Measurements from ENCODE around the gene CYFIP2. TPM values are rescaled to one million over a fixed set of nuclear protein-coding genes. Genes with fewer than 3 reads are reported as not detected.

CYFIP2 gene
- total RNA-seq, 1 experiment from 2014 or later = 14.3 TPM

- Mint-ChIP-seq H3K4me3 (ENCODE audit: unreplicated experiment) (no peak overlapping the region), H3K27ac (ENCODE audit: unreplicated experiment) (no peak overlapping the region), H3K36me3 (ENCODE audit: insufficient read depth, unreplicated experiment) (no peaks in the 10 kb centered on the region), H3K4me1 (ENCODE audit: low read depth, unreplicated experiment) (no peaks in the 10 kb centered on the region), H3K27me3 (ENCODE audit: insufficient read depth, unreplicated experiment) (no peaks in the 10 kb centered on the region), H3K9me3 (ENCODE audit: unreplicated experiment) (no peaks in the 10 kb centered on the region)
- Histone ChIP-seq H3K4me1 (no peaks in the 10 kb centered on the region), H3K4me3 (ENCODE audit: low read depth, low read length) (no peak overlapping the region), H3K36me3 (ENCODE audit: control insufficient read depth, insufficient read depth, low read length) (no peaks in the 10 kb centered on the region), H3K27me3 (replicated peaks; ENCODE audit: control insufficient read depth, insufficient read depth, low read length) (no peaks in the 10 kb centered on the region), H3K9me3 (no peaks in the 10 kb centered on the region)
- no peak for DNase-seq
- no TSS peak for BruUV-seq (replicated peaks)
- intact Hi-C loops (cut with micrococcal nuclease; ENCODE audit: unreplicated experiment) = no loop called here
- CTCF ChIA-PET = interaction anchor here (0.6 kb wide), 1 partner anchor 142 kb away, joined by 3 read pairs; no protein-coding TSS in a partner anchor
- POLR2A ChIA-PET = interaction anchor here (0.8 kb wide), 1 partner anchor 14 kb away, joined by 8 read pairs; no protein-coding TSS in a partner anchor
- TF ChIP-seq, protein P1, sequence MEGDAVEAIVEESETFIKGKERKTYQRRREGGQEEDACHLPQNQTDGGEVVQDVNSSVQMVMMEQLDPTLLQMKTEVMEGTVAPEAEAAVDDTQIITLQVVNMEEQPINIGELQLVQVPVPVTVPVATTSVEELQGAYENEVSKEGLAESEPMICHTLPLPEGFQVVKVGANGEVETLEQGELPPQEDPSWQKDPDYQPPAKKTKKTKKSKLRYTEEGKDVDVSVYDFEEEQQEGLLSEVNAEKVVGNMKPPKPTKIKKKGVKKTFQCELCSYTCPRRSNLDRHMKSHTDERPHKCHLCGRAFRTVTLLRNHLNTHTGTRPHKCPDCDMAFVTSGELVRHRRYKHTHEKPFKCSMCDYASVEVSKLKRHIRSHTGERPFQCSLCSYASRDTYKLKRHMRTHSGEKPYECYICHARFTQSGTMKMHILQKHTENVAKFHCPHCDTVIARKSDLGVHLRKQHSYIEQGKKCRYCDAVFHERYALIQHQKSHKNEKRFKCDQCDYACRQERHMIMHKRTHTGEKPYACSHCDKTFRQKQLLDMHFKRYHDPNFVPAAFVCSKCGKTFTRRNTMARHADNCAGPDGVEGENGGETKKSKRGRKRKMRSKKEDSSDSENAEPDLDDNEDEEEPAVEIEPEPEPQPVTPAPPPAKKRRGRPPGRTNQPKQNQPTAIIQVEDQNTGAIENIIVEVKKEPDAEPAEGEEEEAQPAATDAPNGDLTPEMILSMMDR (IDR thresholded peaks at IDR 0.05; ENCODE audit: insufficient read depth in 1 of 2, low read depth in 1 of 2, low read length in 1 of 2, severe bottlenecking in 1 of 2, unreplicated experiment in 1 of 2) = no peak
Observed at GRCh38 chr5:157280927-157281326, 15.0 kb downstream of the CYFIP2 start.

- BruUV-seq (replicated peaks) = no TSS peak
- H3K27ac Mint-ChIP-seq (ENCODE audit: unreplicated experiment) = no peak overlapping the region
- no peaks in the 10 kb centered on the region for H3K4me1 ChIP-seq
- TF ChIP-seq, protein P1 (IDR thresholded peaks at IDR 0.05; ENCODE audit: insufficient read depth in 1 of 2, low read depth in 1 of 2, low read length in 1 of 2, severe bottlenecking in 1 of 2, unreplicated experiment in 1 of 2) = no peak
- no peaks in the 10 kb centered on the region for H3K36me3 ChIP-seq (ENCODE audit: control insufficient read depth, insufficient read depth, low read length)
- ChIA-PET CTCF (no interaction called here), POLR2A (no interaction called here)
- no peak overlapping the region for H3K4me3 ChIP-seq (ENCODE audit: low read depth, low read length)
- intact Hi-C loops (cut with micrococcal nuclease; ENCODE audit: unreplicated experiment) = no loop called here
- DNase-seq = no peak
- H3K4me3 Mint-ChIP-seq (ENCODE audit: unreplicated experiment) = no peak overlapping the region
- H3K9me3 Mint-ChIP-seq (ENCODE audit: unreplicated experiment) = no peaks in the 10 kb centered on the region
- H3K36me3 Mint-ChIP-seq (ENCODE audit: insufficient read depth, unreplicated experiment) = no peaks in the 10 kb centered on the region
- no peaks in the 10 kb centered on the region for H3K27me3 ChIP-seq (replicated peaks; ENCODE audit: control insufficient read depth, insufficient read depth, low read length)
- H3K9me3 ChIP-seq = no peaks in the 10 kb centered on the region
- H3K4me1 Mint-ChIP-seq (ENCODE audit: low read depth, unreplicated experiment) = no peaks in the 10 kb centered on the region
- no peaks in the 10 kb centered on the region for H3K27me3 Mint-ChIP-seq (ENCODE audit: insufficient read depth, unreplicated experiment)
Observed at GRCh38 chr5:157282150-157282549, 16.2 kb downstream of the CYFIP2 start.

DNA sequence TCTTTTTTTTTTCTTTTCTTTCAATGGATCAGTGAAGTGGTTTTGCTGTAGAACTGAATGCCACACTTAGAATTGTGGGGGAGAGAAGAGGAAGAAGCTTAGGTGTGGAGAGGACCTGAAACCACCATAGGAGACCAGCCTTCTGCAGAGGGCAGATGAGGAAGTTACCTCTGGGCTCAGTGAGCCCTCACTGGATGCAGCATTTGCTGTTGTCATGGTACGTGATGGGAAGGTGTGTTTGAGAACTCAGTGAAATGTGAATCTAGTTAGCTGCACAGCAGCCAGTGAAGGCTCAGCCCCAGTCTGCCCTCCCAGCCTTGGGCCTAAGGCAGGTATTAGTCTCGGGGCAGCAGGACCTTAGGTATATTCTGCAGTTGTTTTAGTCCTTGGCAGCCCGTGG is 17.5 kb downstream of the CYFIP2 start:
- no peak overlapping the region for H3K4me3 ChIP-seq (ENCODE audit: low read depth, low read length)
- ChIA-PET CTCF (no interaction called here), POLR2A (interaction anchor here (0.6 kb wide), 1 partner anchor 18 kb away, joined by 3 read pairs; the partner anchor contains the start of gene CYFIP2)
- H3K27me3 ChIP-seq (replicated peaks; ENCODE audit: control insufficient read depth, insufficient read depth, low read length) = no peaks in the 10 kb centered on the region
- BruUV-seq (replicated peaks) = no TSS peak
- TF ChIP-seq, protein P1 (IDR thresholded peaks at IDR 0.05; ENCODE audit: insufficient read depth in 1 of 2, low read depth in 1 of 2, low read length in 1 of 2, severe bottlenecking in 1 of 2, unreplicated experiment in 1 of 2) = no peak
- no peak overlapping the region for H3K27ac Mint-ChIP-seq (ENCODE audit: unreplicated experiment)
- H3K9me3 Mint-ChIP-seq (ENCODE audit: unreplicated experiment) = no peaks in the 10 kb centered on the region
- intact Hi-C loops (cut with micrococcal nuclease; ENCODE audit: unreplicated experiment) = no loop called here
- no peaks in the 10 kb centered on the region for H3K36me3 Mint-ChIP-seq (ENCODE audit: insufficient read depth, unreplicated experiment)
- H3K9me3 ChIP-seq = no peaks in the 10 kb centered on the region
- H3K4me1 ChIP-seq = peaks cover 5% of the 10 kb centered on the region
- no peak for DNase-seq
- no peak overlapping the region for H3K4me3 Mint-ChIP-seq (ENCODE audit: unreplicated experiment)
- peaks cover 5% of the 10 kb centered on the region for H3K4me1 Mint-ChIP-seq (ENCODE audit: low read depth, unreplicated experiment)
- no peaks in the 10 kb centered on the region for H3K36me3 ChIP-seq (ENCODE audit: control insufficient read depth, insufficient read depth, low read length)
- H3K27me3 Mint-ChIP-seq (ENCODE audit: insufficient read depth, unreplicated experiment) = no peaks in the 10 kb centered on the region

Measured in Caco-2 (cell line).